ENCODE data around the gene PLEK.
"Not testable (repeated sequence)": the region's sequence is repeated elsewhere in the genome, so short reads cannot be mapped to it uniquely, and the experiment has no call there.

The PLEK gene

GRCh38 chr2:68352651-68353391, 12.3 kb upstream of the PLEK start:
- DNase-seq (ENCODE audit: low read depth, low spot score) = no peak

GRCh38 chr2:68356599-68357239, 8.4 kb upstream of the PLEK start:
- no peak for DNase-seq (ENCODE audit: low read depth, low spot score)

- peak; percentile 60 for DNase-seq (ENCODE audit: low read depth, low spot score)
Measured at GRCh38 chr2:68357605-68358337, 7.3 kb upstream of the PLEK start.

GRCh38 chr2:68359889-68360288, 5.2 kb upstream of the PLEK start:
- no peak for DNase-seq (ENCODE audit: low read depth, low spot score)

- DNase-seq (ENCODE audit: low read depth, low spot score) = peak; percentile 44
Measured at GRCh38 chr2:68362069-68362468, 3.0 kb upstream of the PLEK start.

GRCh38 chr2:68362749-68363148, 2.3 kb upstream of the PLEK start:
- DNase-seq (ENCODE audit: low read depth, low spot score) = no peak

GRCh38 chr2:68363721-68364120, 1.4 kb upstream of the PLEK start:
- DNase-seq (ENCODE audit: low read depth, low spot score) = no peak

GRCh38 chr2:68366083-68366560, 1.0 kb downstream of the PLEK start:
- DNase-seq (ENCODE audit: low read depth, low spot score) = no peak

GRCh38 chr2:68367953-68368653, 3.0 kb downstream of the PLEK start:
- no peak for DNase-seq (ENCODE audit: low read depth, low spot score)

- no peak for DNase-seq (ENCODE audit: low read depth, low spot score)
Measured at GRCh38 chr2:68368654-68369336, 3.7 kb downstream of the PLEK start.

- DNase-seq (ENCODE audit: low read depth, low spot score) = no peak
Measured at GRCh38 chr2:68369337-68369734, 4.3 kb downstream of the PLEK start.

- no peak for DNase-seq (ENCODE audit: low read depth, low spot score)
Measured at GRCh38 chr2:68371138-68371537, 6.1 kb downstream of the PLEK start.

GRCh38 chr2:68371581-68371980, 6.5 kb downstream of the PLEK start:
- DNase-seq (ENCODE audit: low read depth, low spot score) = no peak

GRCh38 chr2:68372485-68372884, 7.4 kb downstream of the PLEK start:
- no peak for DNase-seq (ENCODE audit: low read depth, low spot score)

GRCh38 chr2:68374184-68374583, 9.1 kb downstream of the PLEK start:
- DNase-seq (ENCODE audit: low read depth, low spot score) = no peak

GRCh38 chr2:68375582-68375981, 10.5 kb downstream of the PLEK start:
- no peak for DNase-seq (ENCODE audit: low read depth, low spot score)

GRCh38 chr2:68377137-68377780, 12.2 kb downstream of the PLEK start:
- DNase-seq (ENCODE audit: low read depth, low spot score) = no peak

- DNase-seq (ENCODE audit: low read depth, low spot score) = not testable (repeated sequence)
Measured at GRCh38 chr2:68378779-68379178, 13.7 kb downstream of the PLEK start.

- DNase-seq (ENCODE audit: low read depth, low spot score) = no peak
Measured at GRCh38 chr2:68379184-68379708, 14.2 kb downstream of the PLEK start.

- no peak for DNase-seq (ENCODE audit: low read depth, low spot score)
Measured at GRCh38 chr2:68383778-68384177, 18.7 kb downstream of the PLEK start.
